GM18508 (cell line): Measurements from ENCODE around the gene RPUSD1.

Source experiments
- ATAC-seq: cut with Tn5 transposase; IDR thresholded peaks from one replicate; pipeline ENCODE4 v1.9.1; 2021; ENCODE audit warnings: moderate number of reproducible peaks; ENCODE audit not compliant: insufficient read depth, unreplicated experiment

RPUSD1 gene

DNA sequence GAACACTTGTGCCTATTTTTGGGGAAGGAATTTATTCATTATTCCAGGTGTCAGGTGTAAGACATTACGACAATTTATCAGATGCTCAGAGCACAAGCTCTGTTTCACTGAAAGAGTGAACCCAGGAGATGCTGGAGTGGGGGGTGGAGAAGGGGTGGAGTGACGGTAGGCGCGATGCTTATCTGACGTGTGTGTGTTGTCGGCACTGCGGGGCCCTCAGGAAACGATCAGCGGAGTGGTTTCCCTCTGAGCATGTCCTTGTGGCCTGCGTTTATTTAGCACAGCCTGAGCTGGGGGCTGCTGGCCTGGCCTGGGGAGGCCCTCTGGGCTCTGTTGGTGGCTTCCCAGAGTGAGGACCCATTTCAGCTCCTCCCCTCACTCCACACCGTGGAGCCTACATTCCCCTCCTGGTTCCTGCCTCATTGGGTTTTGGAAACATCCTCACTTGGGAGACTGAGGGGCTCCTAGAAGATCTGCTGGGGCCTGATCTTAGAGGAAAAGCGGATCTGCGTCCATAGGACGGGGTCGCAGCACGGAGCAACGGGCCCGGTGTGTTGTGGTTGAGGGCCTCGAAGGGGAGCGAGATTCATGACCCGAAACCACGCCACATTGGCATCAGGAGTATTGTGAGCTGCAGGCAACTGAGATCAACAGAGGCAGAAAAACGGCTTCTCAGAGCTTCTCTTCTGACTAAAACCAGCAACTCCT lies 31.3 kb upstream of the RPUSD1 start:
- no peak for ATAC-seq

DNA sequence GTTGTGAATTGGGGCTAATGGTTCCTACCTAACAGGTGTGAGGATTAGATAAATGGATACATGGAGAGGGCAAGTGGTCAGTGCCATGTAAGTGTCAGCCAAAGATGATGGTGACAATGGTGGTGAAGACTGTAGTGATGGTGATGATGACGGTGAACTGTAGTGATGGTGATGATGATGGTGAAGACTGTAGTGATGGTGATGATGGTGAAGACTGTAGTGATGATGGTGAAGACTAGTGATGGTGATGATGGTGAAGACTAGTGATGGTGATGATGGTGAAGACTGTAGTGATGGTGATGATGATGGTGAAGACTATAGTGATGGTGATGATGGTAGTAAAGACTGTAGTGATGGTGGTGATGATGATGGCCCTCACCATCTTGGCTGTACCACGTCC lies 30.4 kb upstream of the RPUSD1 start:
- no peak for ATAC-seq

DNA sequence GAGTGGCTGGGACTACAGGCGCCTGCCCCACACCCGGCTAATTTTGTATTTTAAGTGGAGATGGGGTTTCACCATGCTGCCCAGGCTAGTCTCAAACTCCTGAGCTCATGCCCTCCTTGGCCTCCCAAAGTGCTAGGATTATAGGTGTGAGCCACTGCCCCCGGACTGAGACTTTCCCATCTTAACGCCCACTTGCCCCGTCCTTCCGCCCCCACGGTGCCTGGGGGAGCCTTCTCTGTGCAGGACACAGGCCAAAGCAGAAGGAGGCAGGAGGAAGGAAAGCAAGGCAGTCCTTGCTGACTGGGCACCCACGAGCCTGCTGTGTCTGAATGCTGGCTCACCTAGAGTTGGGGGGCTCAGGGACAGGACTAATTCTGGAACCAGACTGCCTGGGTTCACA lies 30.0 kb upstream of the RPUSD1 start:
- ATAC-seq = no peak

DNA sequence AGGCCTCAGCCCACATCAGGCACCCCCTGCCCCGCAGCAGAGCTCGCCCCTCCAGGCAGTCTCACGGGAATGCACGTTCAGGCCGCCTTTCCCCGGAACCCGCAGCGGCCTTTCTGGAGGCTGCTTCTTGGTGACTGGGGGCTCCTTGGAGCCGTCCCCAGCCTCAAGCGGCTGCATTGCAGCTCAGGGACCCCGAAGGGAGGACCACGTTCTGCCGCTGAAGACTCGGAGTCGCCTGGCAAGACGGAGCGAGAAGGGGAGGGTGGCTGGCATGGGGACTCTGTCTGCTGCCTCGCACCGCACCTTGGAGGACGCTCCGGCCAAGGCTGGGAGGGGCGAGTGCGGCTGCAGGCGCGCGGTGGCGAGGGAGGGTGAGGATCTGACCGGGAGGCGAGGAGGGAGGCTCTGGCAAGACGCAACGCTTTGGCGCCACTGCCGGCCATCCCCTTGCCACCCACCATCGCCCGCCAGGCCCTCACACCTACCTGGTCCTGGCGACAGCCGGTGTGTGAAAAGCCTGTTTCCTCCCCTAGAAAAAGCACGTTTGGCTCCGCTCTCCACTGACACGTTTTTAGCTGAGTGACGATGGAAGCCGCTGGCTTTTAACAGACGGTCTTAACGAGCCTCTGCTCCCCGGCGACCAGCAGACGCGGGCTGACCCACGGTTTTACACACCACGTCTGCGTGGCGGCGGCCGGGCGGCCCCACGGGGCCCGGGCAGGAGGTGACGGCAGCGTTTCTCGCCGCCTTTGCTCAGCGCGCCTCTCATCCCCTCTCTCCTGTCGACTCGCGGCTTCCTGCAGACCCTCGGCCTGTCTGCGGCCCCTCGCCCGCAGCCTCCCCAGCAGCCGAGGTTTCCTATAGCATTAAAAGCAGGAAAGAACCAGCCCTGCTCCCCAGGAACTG lies 29.1 kb upstream of the RPUSD1 start:
- no peak for ATAC-seq

DNA sequence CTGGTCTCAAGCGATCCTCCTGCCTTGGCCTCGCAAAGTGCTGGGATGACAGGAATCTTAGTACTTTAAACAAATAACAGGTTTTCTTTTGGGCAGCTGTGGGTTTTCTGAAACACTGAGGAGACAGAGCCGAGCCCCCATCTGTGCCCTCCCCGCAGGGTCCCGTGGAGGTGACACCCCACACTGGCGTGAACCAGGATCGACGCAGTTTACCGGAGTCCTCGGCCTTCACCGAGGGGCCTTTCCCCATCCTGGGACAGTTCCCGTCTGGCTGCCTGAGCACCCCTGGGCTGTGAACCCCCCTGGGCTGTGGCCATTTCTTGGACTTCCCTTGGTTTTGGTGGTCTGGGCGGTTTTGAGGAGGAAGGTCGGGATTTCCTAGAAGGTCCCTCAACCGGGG lies 27.7 kb upstream of the RPUSD1 start:
- no peak for ATAC-seq

DNA sequence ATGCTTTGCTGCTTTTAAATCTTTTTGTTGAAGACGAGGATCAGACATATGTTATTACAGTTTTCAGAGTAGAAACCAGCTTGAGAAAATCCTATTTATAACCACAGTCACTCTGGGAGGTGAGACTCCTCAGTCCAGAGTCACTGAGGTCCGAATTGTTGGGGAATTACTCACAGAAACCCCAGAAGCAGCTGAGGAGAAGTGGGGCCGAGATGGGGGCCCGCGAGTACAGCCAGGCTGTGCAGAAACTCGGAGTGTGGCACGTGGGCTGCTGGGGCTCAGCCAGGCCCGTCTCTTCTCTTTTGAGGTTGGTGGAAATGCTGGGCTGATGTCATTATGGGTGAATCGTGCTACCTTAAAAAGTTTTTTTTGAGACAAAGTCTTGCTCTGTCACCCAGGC lies 26.8 kb upstream of the RPUSD1 start:
- ATAC-seq = no peak

DNA sequence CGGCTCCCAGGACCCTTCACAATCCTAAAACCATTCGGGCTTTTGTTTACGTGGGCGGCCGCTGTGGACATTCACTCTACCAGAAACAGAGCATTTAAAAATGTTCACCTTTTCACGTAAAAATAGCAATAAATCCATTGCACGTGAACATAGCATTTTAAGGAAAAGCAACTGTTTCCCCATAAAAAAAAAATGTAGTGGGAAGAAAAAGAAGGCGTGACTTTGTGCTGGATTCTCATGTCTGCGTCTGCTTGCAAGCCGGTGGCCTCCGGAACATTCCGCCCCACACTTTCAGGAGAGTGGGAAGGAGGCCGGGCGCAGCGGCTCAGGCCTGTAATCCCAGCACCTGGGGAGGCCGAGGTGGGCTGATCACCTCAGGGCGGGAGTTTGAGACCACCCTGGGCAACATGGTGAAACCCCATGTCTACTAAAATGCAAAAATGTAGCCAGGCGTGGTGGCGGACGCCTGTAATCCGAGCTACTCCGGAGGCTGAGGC lies 25.8 kb upstream of the RPUSD1 start:
- ATAC-seq = no peak

DNA sequence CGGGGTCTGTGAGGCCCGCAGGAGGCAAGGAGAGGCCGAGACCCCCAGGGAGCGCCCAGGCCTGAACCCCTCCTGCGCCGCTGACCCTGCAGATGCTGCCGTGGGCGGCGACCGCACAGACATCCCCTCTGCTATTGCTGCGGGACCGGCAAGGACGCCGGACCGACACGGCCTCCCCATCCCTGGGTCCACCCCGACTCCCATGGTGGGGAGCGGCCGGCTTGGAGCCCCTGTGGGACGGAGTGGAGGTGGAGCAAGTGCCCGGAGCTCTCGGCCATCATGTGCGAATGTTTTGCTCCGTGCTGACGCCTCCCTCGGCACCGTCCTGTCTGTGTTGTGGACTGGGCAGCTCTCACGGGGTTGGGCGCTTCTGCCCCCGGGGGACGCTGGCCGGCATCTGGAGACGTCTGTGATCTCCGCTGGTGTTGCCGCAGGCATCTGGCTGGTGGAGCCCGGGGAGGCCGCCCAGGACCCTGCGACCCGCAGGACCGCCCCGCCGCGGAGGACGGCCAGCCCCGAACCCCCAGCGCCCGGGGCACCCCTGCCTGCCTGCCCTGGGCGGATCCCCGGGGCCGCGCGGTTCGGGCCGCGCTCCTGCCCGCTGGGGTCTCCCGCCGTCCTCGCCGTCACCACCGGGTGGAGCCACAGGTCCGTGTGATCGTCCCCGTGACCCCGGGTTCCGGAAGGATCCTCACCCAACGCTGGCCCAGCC lies 25.2 kb upstream of the RPUSD1 start:
- ATAC-seq = no peak

DNA sequence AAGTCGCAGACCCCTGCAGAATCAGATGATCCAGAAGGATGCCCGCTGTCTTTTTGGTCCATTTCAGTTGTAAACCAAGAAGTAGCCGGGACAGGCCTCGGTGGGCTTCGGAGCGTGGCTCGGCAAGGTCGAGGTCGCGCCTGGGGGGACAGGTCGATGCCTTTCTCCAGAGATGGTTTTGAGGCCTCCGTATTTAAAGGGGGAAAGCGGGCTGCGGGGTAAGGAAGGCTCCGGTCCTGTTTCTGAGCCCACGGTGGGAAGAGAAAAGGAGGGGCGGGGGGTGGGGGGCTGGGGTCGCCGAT lies 19.9 kb upstream of the RPUSD1 start:
- no peak for ATAC-seq

DNA sequence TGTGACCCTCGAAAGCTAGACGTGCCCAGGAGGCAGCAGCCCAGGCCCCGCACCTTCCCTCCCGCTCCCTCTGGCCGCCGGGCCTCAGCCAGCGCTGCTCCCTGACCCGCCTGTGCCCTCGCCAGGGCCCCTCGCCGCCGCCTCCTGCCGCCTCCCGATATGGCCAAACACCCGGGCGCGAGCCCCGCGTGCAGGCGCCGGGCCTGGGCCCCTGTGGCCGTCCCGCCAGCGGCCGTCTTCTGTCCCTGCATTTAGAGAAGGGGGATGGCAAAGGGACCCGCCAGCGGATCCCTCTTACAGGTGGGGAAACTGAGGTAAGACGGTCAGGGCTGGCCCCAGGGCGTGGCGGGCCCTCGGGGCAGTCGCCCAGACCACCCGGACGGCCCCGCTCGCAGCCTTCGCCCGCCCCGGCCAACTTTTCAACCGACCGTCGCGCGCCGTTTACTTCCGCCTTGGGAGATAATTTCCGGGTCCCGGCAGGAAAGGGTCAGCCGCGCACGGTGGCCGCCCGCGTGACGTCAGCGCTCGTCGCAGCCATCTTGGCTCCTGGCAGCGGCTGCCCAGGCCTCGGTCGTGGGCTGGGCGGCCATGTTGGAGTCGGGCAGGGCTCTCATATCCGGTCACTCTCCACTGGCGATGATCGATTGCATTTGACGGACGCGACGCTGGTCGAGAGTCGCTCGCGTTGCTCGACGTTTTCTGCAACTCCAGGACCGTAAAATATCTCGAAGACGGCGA lies 19.3 kb upstream of the RPUSD1 start:
- ATAC-seq = peak; percentile 41

DNA sequence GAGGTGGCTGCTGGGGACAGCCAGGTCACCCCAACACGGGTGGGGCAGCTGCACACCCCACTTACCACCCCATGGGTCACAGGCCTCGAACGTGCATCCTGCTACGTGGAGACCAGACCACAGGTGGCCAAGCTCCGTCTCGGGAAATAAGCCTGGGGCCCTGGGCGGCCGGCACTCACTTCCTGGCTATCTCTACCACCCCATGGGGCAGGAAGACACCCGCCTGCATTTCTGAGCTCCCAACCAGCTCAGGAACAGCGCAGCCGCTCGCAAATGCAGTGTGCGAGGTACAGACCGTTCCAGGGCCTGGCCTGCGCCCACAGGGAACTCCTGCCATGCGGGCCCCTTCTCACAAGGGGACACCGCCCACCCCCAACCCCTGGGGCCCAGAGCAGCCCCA lies 17.3 kb upstream of the RPUSD1 start:
- no peak for ATAC-seq

DNA sequence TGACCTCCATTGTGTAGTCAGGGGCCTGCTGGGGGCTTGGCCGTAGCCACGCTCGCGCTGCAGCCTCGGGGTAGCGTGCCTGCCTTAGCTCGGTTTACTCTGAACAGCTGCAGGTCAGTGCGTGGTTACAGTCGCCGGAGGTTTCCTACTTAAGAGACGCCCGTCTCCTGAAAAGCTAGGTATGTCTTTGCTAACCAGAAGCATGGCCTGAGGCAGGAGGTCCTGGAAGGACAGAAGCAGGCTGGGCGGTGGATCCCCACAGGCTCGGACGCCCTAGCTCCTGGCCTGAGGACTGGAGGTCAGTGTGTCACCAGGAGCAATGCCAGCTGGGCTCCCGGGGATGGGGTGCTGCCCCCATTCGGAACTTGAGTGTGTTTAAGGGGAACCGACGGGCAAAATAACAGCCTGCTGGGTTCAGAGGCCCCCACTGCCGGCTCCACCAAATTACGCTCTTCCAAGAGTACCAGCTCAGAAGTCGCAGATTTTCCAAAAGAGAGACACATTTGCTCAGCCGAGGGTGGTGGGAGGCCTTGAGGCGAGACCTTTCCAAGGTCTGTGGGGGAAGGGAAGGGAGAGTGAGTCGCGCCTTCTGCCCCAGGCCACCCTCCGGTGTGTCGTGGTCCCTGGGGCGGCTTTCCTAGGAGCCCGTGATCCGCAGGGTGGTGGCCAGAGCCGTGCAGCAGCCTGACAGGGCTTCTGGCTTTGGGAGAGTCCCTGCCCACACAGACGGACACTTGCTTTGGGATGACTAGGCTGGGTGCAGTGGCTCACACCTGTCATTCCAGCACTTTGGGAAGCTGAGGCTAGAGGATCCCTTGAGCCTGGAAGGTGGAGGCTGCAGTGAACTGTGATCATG lies 16.2 kb upstream of the RPUSD1 start:
- ATAC-seq = no peak

DNA sequence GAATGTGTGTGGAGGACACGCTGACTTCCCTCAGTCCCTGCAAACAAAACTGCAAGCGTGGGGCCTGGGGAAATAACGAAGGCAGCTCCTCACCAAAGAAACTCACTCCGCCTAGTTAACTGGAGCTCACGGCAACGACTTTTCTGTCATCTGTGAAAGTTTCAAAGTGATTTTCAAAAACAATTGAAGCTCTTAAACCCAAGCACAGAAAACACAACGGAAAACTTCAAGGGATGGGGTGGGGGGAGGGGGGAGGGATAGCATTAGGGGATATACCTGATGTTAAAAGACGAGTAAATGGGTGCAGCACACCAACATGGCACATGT lies 15.5 kb upstream of the RPUSD1 start:
- no peak for ATAC-seq

DNA sequence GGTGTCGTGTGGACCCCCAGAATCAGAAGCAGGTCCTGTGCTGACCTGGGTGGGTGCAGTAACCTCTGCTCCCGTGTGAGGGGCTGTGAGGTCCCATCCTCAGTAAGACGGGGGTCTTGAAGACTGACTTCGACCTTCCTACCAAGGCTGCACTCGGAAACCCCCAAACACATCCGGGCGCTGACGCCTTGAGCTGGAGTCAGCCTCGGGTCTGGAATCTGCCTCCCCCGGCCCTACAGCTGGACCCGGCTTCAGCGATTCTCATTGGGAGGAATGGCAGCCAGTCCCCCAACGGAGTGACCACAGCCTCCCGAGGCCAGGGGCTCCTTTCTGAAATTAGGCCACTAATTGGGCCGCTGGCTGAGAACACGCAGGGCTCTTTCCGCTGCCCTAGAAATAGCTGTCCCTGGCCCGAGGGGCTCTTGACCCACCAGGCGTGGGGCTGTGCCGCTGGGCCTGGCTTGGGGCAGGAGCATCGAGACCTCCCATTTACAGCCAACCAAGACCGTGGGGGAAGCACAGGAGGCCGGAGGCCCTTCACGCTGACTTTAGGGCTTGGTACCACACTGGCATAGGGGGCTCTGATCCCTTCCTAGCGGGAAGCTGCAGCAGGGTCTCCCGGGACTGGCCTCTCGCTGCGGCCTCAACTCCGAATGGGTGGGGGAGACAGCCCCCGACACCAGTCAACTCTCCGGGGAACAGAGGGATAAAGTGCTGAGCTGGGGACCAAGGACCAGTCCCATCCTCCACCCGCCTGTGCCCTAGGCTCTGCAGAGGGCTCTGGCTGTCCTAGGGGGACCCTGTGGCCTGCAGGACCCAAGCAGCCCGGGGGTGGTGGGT lies 15.0 kb upstream of the RPUSD1 start:
- ATAC-seq = no peak

DNA sequence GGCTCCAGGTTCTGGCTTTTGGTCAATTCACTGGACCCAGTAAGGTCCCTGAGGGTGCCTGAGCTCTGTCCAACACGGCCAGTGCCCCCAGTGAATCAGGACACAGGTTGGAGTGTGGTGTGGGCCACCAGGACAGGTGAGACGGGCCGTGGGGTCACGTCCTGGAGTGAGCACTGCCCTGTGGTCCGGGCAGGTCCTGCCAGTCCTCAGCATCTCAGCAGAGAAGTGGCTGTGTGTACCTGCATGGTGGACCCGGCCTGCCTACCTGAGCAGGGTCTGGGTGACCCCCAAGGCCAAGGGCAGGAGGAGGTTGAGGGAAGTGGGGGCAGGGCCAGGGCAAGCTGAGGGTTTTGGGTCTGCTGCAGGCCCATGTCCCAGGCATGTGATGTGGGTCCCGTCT lies 14.3 kb upstream of the RPUSD1 start:
- ATAC-seq = no peak

DNA sequence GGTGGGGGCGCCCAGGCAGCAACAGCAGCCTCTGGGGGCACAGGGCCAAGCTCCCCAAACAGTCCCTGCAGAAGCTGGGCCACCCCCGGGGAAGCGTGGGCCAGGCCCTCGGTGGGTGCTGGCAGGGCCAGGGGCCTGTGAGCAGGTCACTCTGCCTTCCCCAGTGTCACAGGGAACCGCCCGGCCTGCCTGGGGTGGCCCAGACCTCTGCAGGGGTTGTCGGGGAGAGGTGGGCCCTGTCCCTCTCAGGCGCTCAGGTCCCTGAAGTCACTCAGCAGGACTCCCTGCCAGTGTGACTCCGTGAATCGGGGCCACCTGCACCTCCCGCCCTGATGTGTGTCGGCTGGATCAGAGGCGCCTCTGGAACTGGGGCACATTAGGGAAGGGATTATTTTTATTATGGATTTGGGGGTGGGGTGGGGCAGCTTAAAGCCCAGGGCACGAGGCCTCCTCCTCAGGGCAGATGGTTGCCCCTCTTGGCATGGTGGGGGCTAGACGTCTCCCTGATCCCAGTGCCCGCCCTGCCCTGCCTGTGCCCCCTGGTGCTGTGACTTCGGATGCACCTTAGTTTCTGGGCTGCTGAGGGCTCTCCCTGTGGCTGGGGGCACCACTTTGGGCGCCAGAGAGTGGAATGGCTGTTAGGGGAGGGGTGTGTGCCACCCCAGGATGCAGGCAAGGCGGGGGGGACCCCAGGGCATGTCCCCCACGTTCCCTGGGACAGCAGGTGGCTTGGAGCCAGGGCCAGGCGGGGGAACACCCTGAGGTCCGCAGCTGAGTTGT lies 13.6 kb upstream of the RPUSD1 start:
- ATAC-seq = no peak

DNA sequence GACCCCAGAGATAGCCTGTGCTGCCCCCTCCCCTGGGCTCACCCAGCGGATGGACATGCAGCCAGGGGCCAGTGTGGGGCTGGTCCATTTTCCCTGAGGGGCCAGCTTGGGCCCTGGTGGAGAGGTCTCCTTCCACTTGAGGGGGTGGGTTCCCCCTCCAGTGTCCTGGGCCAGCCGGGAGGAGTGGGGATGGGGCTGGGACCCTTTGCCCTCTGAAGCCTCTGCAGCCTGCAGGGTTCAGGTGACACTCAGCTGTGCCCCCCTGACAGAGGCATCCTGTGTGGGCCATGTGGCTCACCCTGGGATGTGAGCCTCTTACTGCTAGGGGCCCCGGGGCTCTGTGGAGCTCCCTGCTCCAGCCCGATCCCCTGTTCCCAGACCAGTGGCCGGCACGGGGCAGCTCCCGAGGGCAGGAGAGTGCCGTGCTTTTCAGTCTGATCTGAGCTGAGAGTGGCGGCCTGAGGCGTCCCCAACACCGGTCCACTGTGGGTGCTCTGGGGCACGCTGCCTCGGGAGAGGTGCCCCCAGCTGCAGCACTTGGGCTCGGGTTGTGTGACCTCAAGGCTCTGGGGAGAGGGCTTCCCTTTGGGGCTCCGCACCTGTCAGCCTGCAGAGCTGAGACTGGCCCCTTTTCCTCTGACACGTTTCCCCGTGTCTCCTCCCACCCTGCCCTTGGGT lies 12.8 kb upstream of the RPUSD1 start:
- ATAC-seq = no peak
